WTC11 (cell line): ENCODE results near the gene MARK2. TPM values are rescaled to one million over a fixed set of nuclear protein-coding genes. Genes with fewer than 3 reads are reported as not detected.

Source experiments
- ELF4 ChIP-seq: sonication (generic); formaldehyde crosslinking; IDR thresholded peaks from 2 replicates; pipeline ENCODE4 v1.8.1; 2022; ENCODE audit warnings: low read depth, mild to moderate bottlenecking, moderate library complexity, missing genetic modification reagents
- FOXK1 ChIP-seq: sonication (generic); formaldehyde crosslinking; IDR thresholded peaks from 2 replicates; pipeline ENCODE4 v1.8.0; 2022; ENCODE audit warnings: mild to moderate bottlenecking, moderate library complexity, missing genetic modification reagents
- HMGA2 ChIP-seq: fragments of 250-450 bp; sonication (Bioruptor Pico); IDR thresholded peaks from 2 replicates; pipeline ENCODE4 v1.4.0; 2021; ENCODE audit warnings: mild to moderate bottlenecking, moderate library complexity
- MXD4 ChIP-seq: fragments of 250-450 bp; sonication (Bioruptor Pico); IDR thresholded peaks from 2 replicates; pipeline ENCODE4 v1.8.0; 2021; ENCODE audit warnings: mild to moderate bottlenecking, moderate library complexity, borderline replicate concordance
- MYBL2 ChIP-seq: sonication (generic); formaldehyde crosslinking; IDR thresholded peaks from 2 replicates; pipeline ENCODE4 v1.8.1; 2023; ENCODE audit warnings: mild to moderate bottlenecking, moderate library complexity, missing genetic modification reagents
- NFYB ChIP-seq: sonication (generic); formaldehyde crosslinking; conservative IDR thresholded peaks from 2 replicates; pipeline ENCODE4 v1.8.0; 2022; ENCODE audit warnings: low read depth, missing genetic modification reagents
- SMAD3 ChIP-seq: sonication (generic); formaldehyde crosslinking; IDR thresholded peaks from 2 replicates; pipeline ENCODE4 v1.8.0; 2022; ENCODE audit warnings: missing genetic modification reagents, mild to moderate bottlenecking, borderline replicate concordance
- SOX15 ChIP-seq: fragments of 250-450 bp; sonication (Bioruptor Pico); IDR thresholded peaks from 2 replicates; pipeline ENCODE4 v1.9.0; 2021; ENCODE audit warnings: mild to moderate bottlenecking
- TP53 ChIP-seq: sonication (generic); formaldehyde crosslinking; IDR thresholded peaks from 2 replicates; pipeline ENCODE4 v1.8.1; 2023; ENCODE audit warnings: mild to moderate bottlenecking, missing genetic modification reagents
- ZBTB43 ChIP-seq: sonication (generic); formaldehyde crosslinking; IDR thresholded peaks from 2 replicates; pipeline ENCODE4 v1.8.1; 2023; ENCODE audit warnings: mild to moderate bottlenecking, missing genetic modification reagents
- ZNF232 ChIP-seq: sonication (generic); formaldehyde crosslinking; IDR thresholded peaks from 2 replicates; pipeline ENCODE4 v1.8.0; 2022; ENCODE audit warnings: mild to moderate bottlenecking, missing genetic modification reagents
- total RNA-seq: library from RNA; stranded (reverse); gene quantifications from 3 replicates; pipeline ENCODE4 v1.2.3, GENCODE V29; 2021
- TF ChIP-seq, protein P1 (sequence below): fragments of 250-450 bp; sonication (Bioruptor Pico); IDR thresholded peaks from 2 replicates; pipeline ENCODE4 v1.9.0; 2021; ENCODE audit warnings: mild to moderate bottlenecking, borderline replicate concordance
- TF ChIP-seq, protein P2 (sequence below): fragments of 200-600 bp; IDR thresholded peaks from 2 replicates; pipeline ENCODE4 v1.8.0; 2022; ENCODE audit warnings: antibody characterized with exemption
- TF ChIP-seq, protein P3 (sequence below): sonication (generic); formaldehyde crosslinking; IDR thresholded peaks from 2 replicates; pipeline ENCODE4 v1.8.0; 2022; ENCODE audit warnings: mild to moderate bottlenecking, missing genetic modification reagents
- TF ChIP-seq, protein P4 (sequence below): sonication (generic); formaldehyde crosslinking; IDR thresholded peaks from 2 replicates; pipeline ENCODE4 v1.8.0; 2022; ENCODE audit warnings: mild to moderate bottlenecking, missing genetic modification reagents
- TF ChIP-seq, protein P5 (sequence below): sonication (generic); formaldehyde crosslinking; IDR thresholded peaks from 2 replicates; pipeline ENCODE4 v1.8.0; 2023; ENCODE audit warnings: mild to moderate bottlenecking, missing genetic modification reagents
- TF ChIP-seq, protein P6 (sequence below): sonication (generic); formaldehyde crosslinking; IDR thresholded peaks from 2 replicates; pipeline ENCODE4 v1.8.1; 2022; ENCODE audit warnings: mild to moderate bottlenecking, moderate library complexity, missing genetic modification reagents
- TF ChIP-seq, protein P7 (sequence below): fragments of 250-450 bp; sonication (Bioruptor Pico); IDR thresholded peaks from 2 replicates; pipeline ENCODE4 v1.9.0; 2021; ENCODE audit warnings: mild to moderate bottlenecking

Gene MARK2
- total RNA-seq, 1 experiment from 2014 or later: 57.4 TPM

- TF ChIP-seq, protein P1, sequence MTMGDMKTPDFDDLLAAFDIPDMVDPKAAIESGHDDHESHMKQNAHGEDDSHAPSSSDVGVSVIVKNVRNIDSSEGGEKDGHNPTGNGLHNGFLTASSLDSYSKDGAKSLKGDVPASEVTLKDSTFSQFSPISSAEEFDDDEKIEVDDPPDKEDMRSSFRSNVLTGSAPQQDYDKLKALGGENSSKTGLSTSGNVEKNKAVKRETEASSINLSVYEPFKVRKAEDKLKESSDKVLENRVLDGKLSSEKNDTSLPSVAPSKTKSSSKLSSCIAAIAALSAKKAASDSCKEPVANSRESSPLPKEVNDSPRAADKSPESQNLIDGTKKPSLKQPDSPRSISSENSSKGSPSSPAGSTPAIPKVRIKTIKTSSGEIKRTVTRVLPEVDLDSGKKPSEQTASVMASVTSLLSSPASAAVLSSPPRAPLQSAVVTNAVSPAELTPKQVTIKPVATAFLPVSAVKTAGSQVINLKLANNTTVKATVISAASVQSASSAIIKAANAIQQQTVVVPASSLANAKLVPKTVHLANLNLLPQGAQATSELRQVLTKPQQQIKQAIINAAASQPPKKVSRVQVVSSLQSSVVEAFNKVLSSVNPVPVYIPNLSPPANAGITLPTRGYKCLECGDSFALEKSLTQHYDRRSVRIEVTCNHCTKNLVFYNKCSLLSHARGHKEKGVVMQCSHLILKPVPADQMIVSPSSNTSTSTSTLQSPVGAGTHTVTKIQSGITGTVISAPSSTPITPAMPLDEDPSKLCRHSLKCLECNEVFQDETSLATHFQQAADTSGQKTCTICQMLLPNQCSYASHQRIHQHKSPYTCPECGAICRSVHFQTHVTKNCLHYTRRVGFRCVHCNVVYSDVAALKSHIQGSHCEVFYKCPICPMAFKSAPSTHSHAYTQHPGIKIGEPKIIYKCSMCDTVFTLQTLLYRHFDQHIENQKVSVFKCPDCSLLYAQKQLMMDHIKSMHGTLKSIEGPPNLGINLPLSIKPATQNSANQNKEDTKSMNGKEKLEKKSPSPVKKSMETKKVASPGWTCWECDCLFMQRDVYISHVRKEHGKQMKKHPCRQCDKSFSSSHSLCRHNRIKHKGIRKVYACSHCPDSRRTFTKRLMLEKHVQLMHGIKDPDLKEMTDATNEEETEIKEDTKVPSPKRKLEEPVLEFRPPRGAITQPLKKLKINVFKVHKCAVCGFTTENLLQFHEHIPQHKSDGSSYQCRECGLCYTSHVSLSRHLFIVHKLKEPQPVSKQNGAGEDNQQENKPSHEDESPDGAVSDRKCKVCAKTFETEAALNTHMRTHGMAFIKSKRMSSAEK (CRISPR knock-in tag): no peak
- TF ChIP-seq, protein P2, sequence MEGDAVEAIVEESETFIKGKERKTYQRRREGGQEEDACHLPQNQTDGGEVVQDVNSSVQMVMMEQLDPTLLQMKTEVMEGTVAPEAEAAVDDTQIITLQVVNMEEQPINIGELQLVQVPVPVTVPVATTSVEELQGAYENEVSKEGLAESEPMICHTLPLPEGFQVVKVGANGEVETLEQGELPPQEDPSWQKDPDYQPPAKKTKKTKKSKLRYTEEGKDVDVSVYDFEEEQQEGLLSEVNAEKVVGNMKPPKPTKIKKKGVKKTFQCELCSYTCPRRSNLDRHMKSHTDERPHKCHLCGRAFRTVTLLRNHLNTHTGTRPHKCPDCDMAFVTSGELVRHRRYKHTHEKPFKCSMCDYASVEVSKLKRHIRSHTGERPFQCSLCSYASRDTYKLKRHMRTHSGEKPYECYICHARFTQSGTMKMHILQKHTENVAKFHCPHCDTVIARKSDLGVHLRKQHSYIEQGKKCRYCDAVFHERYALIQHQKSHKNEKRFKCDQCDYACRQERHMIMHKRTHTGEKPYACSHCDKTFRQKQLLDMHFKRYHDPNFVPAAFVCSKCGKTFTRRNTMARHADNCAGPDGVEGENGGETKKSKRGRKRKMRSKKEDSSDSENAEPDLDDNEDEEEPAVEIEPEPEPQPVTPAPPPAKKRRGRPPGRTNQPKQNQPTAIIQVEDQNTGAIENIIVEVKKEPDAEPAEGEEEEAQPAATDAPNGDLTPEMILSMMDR: peak; percentile 64
- TF ChIP-seq SOX15 (CRISPR knock-in tag): no peak
- no peak for TF ChIP-seq HMGA2 (CRISPR knock-in tag)
- no peak for TF ChIP-seq ZBTB43
- TF ChIP-seq, protein P3, sequence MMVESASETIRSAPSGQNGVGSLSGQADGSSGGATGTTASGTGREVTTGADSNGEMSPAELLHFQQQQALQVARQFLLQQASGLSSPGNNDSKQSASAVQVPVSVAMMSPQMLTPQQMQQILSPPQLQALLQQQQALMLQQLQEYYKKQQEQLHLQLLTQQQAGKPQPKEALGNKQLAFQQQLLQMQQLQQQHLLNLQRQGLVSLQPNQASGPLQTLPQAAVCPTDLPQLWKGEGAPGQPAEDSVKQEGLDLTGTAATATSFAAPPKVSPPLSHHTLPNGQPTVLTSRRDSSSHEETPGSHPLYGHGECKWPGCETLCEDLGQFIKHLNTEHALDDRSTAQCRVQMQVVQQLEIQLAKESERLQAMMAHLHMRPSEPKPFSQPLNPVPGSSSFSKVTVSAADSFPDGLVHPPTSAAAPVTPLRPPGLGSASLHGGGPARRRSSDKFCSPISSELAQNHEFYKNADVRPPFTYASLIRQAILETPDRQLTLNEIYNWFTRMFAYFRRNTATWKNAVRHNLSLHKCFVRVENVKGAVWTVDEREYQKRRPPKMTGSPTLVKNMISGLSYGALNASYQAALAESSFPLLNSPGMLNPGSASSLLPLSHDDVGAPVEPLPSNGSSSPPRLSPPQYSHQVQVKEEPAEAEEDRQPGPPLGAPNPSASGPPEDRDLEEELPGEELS (CRISPR knock-in tag): no peak; the same call in 1 of the 2 replicates
- TF ChIP-seq, protein P4, sequence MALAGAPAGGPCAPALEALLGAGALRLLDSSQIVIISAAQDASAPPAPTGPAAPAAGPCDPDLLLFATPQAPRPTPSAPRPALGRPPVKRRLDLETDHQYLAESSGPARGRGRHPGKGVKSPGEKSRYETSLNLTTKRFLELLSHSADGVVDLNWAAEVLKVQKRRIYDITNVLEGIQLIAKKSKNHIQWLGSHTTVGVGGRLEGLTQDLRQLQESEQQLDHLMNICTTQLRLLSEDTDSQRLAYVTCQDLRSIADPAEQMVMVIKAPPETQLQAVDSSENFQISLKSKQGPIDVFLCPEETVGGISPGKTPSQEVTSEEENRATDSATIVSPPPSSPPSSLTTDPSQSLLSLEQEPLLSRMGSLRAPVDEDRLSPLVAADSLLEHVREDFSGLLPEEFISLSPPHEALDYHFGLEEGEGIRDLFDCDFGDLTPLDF (CRISPR knock-in tag): no peak
- peak; percentile 44; the same call in 1 of the 2 replicates for TF ChIP-seq TP53 (CRISPR knock-in tag)
- TF ChIP-seq SMAD3: 0 out of 2 replicates have a peak, but pooled peaks have one; percentile 18
- TF ChIP-seq MXD4 (CRISPR knock-in tag): no peak
- TF ChIP-seq, protein P5, sequence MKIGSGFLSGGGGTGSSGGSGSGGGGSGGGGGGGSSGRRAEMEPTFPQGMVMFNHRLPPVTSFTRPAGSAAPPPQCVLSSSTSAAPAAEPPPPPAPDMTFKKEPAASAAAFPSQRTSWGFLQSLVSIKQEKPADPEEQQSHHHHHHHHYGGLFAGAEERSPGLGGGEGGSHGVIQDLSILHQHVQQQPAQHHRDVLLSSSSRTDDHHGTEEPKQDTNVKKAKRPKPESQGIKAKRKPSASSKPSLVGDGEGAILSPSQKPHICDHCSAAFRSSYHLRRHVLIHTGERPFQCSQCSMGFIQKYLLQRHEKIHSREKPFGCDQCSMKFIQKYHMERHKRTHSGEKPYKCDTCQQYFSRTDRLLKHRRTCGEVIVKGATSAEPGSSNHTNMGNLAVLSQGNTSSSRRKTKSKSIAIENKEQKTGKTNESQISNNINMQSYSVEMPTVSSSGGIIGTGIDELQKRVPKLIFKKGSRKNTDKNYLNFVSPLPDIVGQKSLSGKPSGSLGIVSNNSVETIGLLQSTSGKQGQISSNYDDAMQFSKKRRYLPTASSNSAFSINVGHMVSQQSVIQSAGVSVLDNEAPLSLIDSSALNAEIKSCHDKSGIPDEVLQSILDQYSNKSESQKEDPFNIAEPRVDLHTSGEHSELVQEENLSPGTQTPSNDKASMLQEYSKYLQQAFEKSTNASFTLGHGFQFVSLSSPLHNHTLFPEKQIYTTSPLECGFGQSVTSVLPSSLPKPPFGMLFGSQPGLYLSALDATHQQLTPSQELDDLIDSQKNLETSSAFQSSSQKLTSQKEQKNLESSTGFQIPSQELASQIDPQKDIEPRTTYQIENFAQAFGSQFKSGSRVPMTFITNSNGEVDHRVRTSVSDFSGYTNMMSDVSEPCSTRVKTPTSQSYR (CRISPR knock-in tag): no peak
- TF ChIP-seq ZNF232 (CRISPR knock-in tag): no peak
- no peak for TF ChIP-seq ELF4
- TF ChIP-seq, protein P6, sequence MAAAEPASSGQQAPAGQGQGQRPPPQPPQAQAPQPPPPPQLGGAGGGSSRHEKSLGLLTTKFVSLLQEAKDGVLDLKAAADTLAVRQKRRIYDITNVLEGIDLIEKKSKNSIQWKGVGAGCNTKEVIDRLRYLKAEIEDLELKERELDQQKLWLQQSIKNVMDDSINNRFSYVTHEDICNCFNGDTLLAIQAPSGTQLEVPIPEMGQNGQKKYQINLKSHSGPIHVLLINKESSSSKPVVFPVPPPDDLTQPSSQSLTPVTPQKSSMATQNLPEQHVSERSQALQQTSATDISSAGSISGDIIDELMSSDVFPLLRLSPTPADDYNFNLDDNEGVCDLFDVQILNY: no peak
- TF ChIP-seq MYBL2 (CRISPR knock-in tag): no peak
- no peak for TF ChIP-seq FOXK1
- no peak for TF ChIP-seq NFYB (CRISPR knock-in tag)
- TF ChIP-seq, protein P7, sequence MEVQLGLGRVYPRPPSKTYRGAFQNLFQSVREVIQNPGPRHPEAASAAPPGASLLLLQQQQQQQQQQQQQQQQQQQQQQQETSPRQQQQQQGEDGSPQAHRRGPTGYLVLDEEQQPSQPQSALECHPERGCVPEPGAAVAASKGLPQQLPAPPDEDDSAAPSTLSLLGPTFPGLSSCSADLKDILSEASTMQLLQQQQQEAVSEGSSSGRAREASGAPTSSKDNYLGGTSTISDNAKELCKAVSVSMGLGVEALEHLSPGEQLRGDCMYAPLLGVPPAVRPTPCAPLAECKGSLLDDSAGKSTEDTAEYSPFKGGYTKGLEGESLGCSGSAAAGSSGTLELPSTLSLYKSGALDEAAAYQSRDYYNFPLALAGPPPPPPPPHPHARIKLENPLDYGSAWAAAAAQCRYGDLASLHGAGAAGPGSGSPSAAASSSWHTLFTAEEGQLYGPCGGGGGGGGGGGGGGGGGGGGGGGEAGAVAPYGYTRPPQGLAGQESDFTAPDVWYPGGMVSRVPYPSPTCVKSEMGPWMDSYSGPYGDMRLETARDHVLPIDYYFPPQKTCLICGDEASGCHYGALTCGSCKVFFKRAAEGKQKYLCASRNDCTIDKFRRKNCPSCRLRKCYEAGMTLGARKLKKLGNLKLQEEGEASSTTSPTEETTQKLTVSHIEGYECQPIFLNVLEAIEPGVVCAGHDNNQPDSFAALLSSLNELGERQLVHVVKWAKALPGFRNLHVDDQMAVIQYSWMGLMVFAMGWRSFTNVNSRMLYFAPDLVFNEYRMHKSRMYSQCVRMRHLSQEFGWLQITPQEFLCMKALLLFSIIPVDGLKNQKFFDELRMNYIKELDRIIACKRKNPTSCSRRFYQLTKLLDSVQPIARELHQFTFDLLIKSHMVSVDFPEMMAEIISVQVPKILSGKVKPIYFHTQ: peak; percentile 26; the same call in 1 of the 2 replicates
These were observed 77.3 kb downstream of the MARK2 start (continued) for GRCh38 chr11:63915961-63916836.
